GM21737 (cell line): ENCODE results near the gene SREBF2.

Experiments
- ATAC-seq: cut with Tn5 transposase; IDR thresholded peaks from one replicate; pipeline ENCODE4 v1.9.1; 2021; ENCODE audit warnings: mild to moderate bottlenecking, moderate library complexity; ENCODE audit not compliant: unreplicated experiment

The SREBF2 gene

GRCh38 chr22:41832553-41833368 is at the start of gene SREBF2:
SREBF2 (plus strand) TSS chr22:41833105; CDS start chr22:41833271, 166 bp downstream.
- peak; percentile 80 for ATAC-seq

GRCh38 chr22:41787331-41787730 is 45.6 kb upstream of the SREBF2 start:
- no peak for ATAC-seq

GRCh38 chr22:41793871-41794270 is 39.0 kb upstream of the SREBF2 start:
- ATAC-seq, result no peak

DNA sequence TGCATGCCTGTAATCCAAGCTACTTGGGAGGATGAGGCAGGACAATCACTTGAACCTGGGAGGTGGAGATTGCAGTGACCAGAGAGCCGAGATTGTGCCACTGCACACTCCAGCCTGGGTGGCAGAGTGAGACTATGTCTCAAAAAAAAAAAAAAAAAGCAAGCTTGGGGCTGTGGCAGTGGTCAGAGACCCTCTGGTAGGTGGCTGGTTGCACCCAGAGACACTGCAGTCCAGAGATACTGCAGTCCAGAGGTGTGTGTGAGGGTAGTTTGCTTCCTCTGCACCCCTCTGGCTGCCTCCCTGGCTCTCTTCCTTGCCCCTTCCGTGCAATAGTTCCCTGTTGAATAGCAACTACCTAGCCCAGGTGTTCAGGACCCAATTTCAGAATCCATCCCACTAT is 34.2 kb upstream of the SREBF2 start:
- no peak for ATAC-seq

DNA sequence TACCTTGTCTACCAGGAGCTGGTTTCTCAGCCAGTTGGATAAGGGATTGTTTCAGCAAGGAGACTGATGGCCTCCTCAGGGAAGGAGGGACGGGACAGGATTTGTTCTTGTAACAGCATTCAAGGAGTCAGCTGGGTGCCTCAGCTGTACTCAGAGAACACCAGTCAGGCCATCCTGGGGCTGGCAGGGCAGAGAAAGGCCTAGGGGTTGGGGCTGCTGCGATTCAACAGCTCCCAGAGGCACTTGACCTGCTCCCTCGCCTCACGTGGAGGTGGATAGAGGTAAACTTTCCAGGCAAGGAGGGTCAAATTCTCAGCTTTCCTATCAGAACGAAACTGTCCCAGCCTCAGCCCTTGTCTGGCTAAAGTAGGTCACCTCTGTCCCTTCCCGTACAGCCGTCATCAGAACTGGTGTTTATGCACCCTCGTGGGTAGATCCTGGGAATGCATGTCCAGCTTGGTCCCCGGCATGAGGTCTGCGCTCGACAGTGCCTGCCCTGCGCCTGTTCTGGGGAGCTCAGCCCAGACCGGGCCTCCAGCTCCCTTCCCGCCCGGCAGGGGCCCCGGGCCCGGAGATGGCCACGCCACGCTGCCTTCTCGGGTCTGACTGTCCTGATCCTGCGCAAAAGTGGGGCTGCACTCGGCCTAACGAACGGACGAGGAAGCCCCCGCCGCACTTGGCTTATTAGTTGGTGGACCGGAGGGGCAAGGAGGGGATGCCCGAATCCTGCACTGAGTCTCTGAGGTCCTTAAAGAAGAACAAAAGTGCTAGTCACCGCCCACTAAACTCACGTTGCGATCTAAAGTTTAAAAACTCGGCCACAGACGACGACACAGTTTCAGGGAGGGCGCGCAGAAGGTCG is 33.2 kb upstream of the SREBF2 start:
- peak; percentile 10 for ATAC-seq

DNA sequence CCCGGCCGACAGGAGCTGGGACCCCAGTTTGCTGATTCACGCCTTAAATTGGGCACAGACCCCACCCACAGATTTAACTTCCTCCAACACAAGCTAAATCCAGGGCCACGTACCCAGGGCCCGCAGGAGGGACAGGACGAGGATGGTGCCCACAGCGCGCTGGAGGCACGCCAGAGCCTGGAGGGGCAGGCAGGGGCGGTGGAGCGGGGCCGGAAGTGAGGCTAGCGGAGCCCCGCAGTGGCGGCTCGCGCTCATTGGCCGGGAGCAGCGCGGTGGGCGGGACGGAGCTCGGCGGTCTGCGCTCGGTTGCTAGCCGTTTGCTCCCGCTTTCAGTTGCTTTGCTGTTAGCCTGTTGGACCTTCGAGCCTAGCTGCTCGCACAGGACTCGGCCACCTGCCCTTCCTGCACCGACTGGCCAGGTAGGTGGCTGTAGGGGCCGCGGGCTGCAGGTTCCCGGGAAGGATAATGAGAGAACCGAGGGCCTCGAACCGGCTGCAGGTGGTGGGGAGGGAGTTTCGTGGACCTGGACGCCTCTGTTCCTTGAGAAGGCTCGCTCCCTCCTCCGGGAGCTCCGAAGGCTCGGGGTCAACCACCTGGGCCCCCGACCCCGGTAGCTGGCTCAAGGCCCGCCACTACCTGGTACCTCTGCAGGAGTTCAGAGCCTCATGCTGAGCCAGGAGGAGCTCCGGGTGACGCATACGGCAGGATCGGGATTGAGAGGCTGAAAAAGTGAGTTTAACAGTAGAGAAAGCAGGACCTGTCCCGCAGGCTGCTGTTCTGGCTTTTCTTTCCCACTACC is 32.4 kb upstream of the SREBF2 start, which contains the start of gene CCDC134:
Gene CCDC134 (plus strand): TSS at position 332 of the 799 bp plus-strand sequence. CDS start 8,212 bp downstream, outside the sequence.
- peak; percentile 81 for ATAC-seq

- peak; percentile 5 for ATAC-seq
These were observed 31.6 kb upstream of the SREBF2 start for GRCh38 chr22:41801147-41801819.

GRCh38 chr22:41801886-41802285 is 31.0 kb upstream of the SREBF2 start:
- no peak for ATAC-seq

GRCh38 chr22:41805639-41806038 is 27.3 kb upstream of the SREBF2 start:
- no peak for ATAC-seq

- ATAC-seq, result no peak
These were observed 24.5 kb upstream of the SREBF2 start for GRCh38 chr22:41808400-41808799.

GRCh38 chr22:41810022-41810421 is 22.9 kb upstream of the SREBF2 start:
- no peak for ATAC-seq

DNA sequence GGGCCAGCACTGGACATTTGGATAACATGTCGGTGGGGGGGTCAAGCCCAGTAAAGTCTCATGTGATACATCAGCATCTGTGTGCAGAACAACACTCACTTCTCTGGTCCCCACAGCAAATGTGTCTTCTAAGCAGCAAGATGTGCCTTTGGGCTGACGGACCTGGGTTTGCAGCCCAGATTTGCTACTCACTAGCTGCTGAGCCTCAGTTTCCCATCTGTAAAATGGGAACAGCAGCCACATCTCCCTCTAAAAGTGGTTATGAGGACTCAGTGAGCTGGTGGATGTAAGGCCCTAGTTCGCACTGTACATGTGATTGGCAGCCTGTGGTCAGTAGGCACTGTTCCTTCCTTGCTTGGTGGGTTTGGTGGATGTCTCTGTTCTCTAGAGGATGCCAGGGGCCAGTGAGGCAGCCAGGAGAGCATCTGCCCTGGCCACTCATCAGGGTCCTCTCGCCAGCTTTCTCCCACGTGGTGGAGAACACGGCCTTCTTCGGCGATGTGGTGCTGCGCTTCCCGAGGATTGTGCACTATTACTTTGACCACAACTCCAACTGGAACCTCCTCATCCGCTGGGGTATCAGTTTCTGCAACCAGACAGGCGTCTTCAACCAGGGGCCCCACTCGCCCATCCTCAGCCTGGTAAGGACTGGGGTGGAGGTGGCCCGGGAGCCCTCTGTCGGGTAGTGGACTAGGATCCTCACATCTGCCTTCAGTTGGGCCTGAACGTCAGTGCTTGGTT is 19.9 kb upstream of the SREBF2 start:
- ATAC-seq, result no peak

GRCh38 chr22:41813726-41814410 is 19.0 kb upstream of the SREBF2 start:
- ATAC-seq, result no peak

DNA sequence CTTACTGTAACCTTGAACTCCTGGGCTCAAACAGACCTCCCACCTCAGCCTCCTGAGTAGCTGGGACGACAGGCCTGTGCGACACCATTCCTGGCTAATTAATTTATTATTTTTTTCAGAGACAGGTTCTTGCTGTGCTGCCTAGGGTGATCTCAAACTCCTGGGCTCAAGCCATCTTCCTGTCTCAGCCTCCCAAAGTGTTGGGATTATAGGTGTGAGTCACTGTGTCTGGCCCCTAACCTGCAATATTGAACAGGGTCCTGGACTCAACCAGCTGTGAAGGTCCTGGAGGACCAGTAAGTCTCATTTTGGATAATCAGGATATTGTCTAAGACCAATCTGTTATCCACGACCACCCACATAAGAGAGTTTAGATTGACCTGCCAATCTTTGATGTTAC is 17.2 kb upstream of the SREBF2 start:
- no peak for ATAC-seq

- no peak for ATAC-seq
These were observed 16.7 kb upstream of the SREBF2 start for GRCh38 chr22:41816241-41816640.

DNA sequence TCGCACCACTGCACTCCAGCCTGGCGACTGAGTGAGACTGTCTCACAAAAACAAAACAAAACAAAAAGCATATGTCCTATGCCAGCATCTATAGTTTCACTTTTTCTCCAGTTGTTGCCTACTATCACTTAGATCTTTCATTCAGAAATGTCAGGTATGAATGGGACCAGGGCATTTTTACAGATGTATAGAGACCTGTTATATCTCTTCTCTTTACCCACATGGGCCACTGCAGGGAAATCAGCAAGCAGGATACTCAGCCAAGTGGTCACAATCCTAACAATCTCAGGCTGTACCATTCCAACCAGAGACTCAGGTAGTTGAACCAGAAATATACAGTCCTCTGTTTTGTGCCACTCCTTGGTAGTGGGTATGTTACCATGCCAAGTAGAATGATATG is 16.0 kb upstream of the SREBF2 start:
- ATAC-seq, result no peak

- no peak for ATAC-seq
These were observed 14.9 kb upstream of the SREBF2 start for GRCh38 chr22:41818011-41818410.

- no peak for ATAC-seq
These were observed 14.3 kb upstream of the SREBF2 start for GRCh38 chr22:41818596-41818995.

- ATAC-seq, result no peak
These were observed 13.6 kb upstream of the SREBF2 start for GRCh38 chr22:41819257-41819656.
